ENCODE results near the gene JPH3. TPM values are rescaled to one million over a fixed set of nuclear protein-coding genes. Genes with fewer than 3 reads are reported as not detected.
"Not testable (repeated sequence)": the region's sequence is repeated elsewhere in the genome, so short reads cannot be mapped to it uniquely, and the experiment has no call there.

Gene JPH3
- polyA plus RNA-seq, 1 experiment = not detected

- H3K4me3 ChIP-seq (ENCODE audit: low read depth, low read length) = no peak overlapping the region
- DNase-seq (ENCODE audit: low read depth) = no peak
- ChIA-PET CTCF (interaction anchor here (0.7 kb wide), 1 partner anchor 12 kb away, joined by 3 read pairs; no protein-coding TSS in a partner anchor), POLR2A (no interaction called here)
- no peaks in the 10 kb centered on the region for H3K27me3 ChIP-seq (ENCODE audit: control insufficient read depth, insufficient read depth, low read length)
- H3K36me3 ChIP-seq (ENCODE audit: control insufficient read depth, insufficient read depth, low read length) = peaks cover 8% of the 10 kb centered on the region
- no peak for TF ChIP-seq CTCF (IDR thresholded peaks at IDR 0.05; ENCODE audit: insufficient read depth, low read depth, low read length)
Measured at GRCh38 chr16:87723226-87723623, 120.9 kb downstream of the JPH3 start.

GRCh38 chr16:87724490-87725291 lies 122.4 kb downstream of the JPH3 start:
- TF ChIP-seq CTCF (IDR thresholded peaks at IDR 0.05; ENCODE audit: insufficient read depth, low read depth, low read length) = no peak
- DNase-seq (ENCODE audit: low read depth) = no peak
- no peak overlapping the region for H3K4me3 ChIP-seq (ENCODE audit: low read depth, low read length)
- no peaks in the 10 kb centered on the region for H3K27me3 ChIP-seq (ENCODE audit: control insufficient read depth, insufficient read depth, low read length)
- CTCF ChIA-PET = interaction anchor here (0.6 to 0.9 kb wide), 3 partner anchors 9 to 54 kb away, joined by 3 read pairs; no protein-coding TSS in a partner anchor
- POLR2A ChIA-PET = no interaction called here
- H3K36me3 ChIP-seq (ENCODE audit: control insufficient read depth, insufficient read depth, low read length) = peaks cover 10% of the 10 kb centered on the region

GRCh38 chr16:87725596-87726235 lies 123.4 kb downstream of the JPH3 start:
- DNase-seq (ENCODE audit: low read depth) = peak; percentile 15
- ChIA-PET CTCF (no interaction called here), POLR2A (no interaction called here)
- peaks cover 8% of the 10 kb centered on the region for H3K36me3 ChIP-seq (ENCODE audit: control insufficient read depth, insufficient read depth, low read length)
- H3K4me3 ChIP-seq (ENCODE audit: low read depth, low read length) = no peak overlapping the region
- TF ChIP-seq CTCF (IDR thresholded peaks at IDR 0.05; ENCODE audit: insufficient read depth, low read depth, low read length) = no peak
- H3K27me3 ChIP-seq (ENCODE audit: control insufficient read depth, insufficient read depth, low read length) = no peaks in the 10 kb centered on the region

GRCh38 chr16:87726577-87726976 lies 124.3 kb downstream of the JPH3 start:
- POLR2A ChIA-PET; CTCF ChIA-PET; H3K27me3 ChIP-seq (ENCODE audit: control insufficient read depth, insufficient read depth, low read length); DNase-seq (ENCODE audit: low read depth); H3K4me3 ChIP-seq (ENCODE audit: low read depth, low read length); H3K36me3 ChIP-seq (ENCODE audit: control insufficient read depth, insufficient read depth, low read length): not testable (repeated sequence)

- ChIA-PET POLR2A (no interaction called here), CTCF (no interaction called here)
- Histone ChIP-seq H3K4me3 (ENCODE audit: low read depth, low read length) (no peak overlapping the region), H3K27me3 (ENCODE audit: control insufficient read depth, insufficient read depth, low read length) (no peaks in the 10 kb centered on the region), H3K36me3 (ENCODE audit: control insufficient read depth, insufficient read depth, low read length) (peaks cover 3% of the 10 kb centered on the region)
- no peak for DNase-seq (ENCODE audit: low read depth)
- no peak for TF ChIP-seq CTCF (IDR thresholded peaks at IDR 0.05; ENCODE audit: insufficient read depth, low read depth, low read length)
Measured at GRCh38 chr16:87727346-87727745, 125.0 kb downstream of the JPH3 start.

Measured in BJ (cell line).